HG03521 (cell line): Measurements from ENCODE around the gene SPNS3.

Source experiments
- ATAC-seq: cut with Tn5 transposase; IDR thresholded peaks from one replicate; pipeline ENCODE4 v1.9.1; 2021; ENCODE audit warnings: mild to moderate bottlenecking, moderate library complexity; ENCODE audit not compliant: unreplicated experiment

SPNS3 gene

DNA sequence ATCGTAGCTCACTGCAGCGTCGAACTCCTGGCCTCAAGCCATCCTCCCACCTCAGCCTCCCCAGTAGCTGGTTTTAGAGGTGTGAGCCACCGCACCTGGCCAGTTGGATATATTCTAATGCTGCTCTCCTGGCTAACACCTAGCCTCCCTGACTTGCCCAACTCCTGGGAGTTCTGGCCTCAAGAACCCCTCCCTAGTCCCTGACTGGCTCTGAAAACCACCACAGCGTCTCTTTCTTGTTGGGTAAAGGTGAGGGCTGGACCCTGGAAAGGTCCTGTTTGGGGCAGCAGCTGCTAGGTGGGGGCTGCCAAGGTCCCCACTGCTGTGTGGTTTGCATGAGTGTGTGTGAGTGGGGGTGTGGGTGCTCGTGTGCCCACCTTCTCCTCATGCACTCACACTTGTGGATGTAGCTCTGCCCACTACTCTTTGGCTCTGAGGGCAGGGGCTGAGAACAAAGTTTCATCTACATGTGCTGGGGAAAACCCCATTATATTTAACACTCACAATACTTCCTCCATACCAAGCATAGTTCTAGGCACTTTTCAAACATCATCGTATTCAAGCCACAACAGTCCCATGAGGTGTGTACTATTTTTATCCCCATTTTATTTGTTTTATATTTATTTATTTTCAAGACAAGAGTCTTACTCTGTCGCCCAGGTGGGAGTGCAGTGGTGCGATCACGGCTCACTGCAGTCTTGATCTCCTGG lies 7.1 kb upstream of the SPNS3 start:
- ATAC-seq: no peak

DNA sequence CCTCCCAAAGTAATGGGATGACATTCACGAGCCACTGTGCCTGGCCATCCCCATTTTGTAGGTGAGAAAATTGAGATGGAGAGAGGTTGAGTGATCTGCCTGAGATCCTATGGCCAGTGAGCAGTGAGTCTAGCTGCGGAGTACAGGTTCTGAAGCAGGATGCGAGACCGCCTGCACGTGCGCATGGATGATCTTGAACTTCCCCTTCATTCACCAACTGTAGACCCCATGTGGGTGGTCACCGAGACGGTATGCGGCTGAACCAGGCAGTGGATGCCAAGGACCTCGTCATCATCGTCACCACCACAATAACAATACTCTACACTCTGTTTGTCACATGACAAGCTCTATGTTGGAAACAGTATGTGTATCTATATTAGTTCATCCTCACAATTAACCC lies 6.2 kb upstream of the SPNS3 start:
- ATAC-seq: no peak

DNA sequence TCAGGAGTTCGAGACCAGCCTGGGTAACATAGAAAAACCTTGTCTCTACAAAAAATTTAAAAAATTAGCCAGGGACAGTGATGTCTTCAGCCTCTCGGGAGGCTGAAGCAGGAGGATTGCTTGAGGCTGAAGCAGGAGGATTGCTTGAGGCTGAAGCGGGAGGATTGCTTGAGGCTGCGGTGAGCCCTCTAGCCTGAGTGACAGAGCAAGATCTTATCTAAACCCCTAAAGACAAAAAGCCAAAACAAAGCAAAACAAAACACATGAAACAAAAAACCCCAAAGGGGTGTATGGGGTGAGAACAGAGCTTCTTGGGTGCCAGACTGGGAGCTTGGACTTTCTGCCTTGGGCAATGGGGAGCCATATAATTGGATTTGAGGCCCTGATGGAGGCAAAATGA lies 2.6 kb downstream of the SPNS3 start:
- no peak for ATAC-seq

GRCh38 chr17:4436846-4437245 lies 3.1 kb downstream of the SPNS3 start:
- ATAC-seq: no peak

- no peak for ATAC-seq
Observed at GRCh38 chr17:4438162-4438944, 4.6 kb downstream of the SPNS3 start.

GRCh38 chr17:4440021-4440420 lies 6.3 kb downstream of the SPNS3 start:
- ATAC-seq: no peak

DNA sequence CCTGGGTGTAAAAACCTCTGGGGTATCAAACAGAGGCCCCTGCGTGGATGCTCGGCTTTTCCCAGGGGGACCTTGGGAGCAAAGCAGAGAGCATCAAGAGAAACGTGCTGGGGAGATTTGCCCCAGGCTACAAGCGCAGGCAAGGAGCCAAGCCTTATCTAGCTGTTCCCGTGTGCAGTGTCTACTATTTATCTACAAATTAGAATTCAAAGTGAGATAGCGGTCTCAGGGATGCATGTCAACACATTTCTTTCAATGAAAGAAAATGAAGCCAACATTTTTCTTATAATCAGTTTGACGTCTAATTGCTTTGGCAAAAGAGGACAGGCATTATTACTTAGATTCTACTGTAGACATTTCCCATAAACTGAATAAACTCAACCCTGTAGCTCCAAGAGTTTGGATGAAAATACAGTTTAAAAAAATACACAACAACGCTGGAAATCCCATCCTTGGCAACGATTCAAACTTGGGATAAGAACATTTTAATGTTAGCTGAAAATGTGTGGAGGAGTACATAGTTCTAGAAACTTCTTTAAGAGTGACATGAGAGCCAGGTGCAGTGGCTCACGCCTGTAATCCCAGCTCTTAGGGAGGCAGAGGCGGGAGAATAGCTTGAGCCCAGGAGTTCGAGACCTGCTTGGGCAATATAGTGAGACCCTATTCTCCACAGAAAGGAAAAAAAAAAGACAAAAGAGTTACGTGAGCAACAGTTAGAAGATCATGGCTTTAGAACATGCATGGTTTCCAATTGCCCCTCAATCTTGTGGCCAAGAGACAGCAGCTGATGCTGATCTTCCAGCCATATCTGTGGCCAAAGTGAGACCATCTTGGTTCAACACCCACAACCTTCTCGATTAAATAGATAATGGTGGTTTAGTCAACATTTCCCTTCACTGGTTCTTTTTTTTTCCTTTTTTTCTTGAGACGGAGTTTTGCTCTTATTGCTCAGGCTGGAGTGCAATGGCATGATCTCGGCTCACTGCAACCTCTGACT lies 7.2 kb downstream of the SPNS3 start:
- ATAC-seq: no peak

DNA sequence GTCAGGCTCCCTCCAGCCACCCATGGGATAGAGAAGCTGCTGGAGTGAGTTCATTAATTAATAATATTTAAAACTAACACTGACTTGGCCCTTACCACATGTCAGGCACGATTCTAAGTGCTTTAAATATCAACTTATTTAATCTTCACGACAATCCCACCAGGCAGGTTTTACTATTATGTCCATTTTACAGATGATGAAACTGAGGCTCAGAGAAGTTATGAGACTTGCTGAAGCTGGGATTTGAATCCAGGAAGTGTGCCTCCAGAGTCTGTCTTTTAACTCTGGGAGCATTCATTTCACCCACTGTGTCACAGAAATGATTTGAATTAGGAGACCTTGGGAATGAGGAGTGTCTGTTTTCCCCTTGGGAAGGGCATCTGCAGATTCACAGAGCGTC lies 8.8 kb downstream of the SPNS3 start:
- ATAC-seq: no peak

DNA sequence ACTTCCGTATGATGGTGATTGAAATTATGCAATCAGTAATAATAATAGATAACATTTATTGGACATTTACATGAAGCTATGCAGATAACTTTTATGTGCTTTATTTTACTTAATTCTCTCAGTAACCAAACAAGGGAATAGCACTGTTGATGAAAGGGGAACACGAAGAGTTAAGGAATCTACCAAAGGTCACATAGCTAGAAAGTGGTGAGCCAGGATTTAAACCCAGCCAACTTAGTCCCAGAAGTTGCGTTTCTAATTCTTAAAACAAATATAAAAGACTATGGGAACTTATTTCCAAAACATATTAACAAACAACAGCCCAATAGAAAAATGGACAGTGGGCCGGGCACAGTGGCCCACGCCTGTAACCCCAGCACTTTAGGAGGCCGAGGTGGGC lies 9.7 kb downstream of the SPNS3 start:
- no peak for ATAC-seq

DNA sequence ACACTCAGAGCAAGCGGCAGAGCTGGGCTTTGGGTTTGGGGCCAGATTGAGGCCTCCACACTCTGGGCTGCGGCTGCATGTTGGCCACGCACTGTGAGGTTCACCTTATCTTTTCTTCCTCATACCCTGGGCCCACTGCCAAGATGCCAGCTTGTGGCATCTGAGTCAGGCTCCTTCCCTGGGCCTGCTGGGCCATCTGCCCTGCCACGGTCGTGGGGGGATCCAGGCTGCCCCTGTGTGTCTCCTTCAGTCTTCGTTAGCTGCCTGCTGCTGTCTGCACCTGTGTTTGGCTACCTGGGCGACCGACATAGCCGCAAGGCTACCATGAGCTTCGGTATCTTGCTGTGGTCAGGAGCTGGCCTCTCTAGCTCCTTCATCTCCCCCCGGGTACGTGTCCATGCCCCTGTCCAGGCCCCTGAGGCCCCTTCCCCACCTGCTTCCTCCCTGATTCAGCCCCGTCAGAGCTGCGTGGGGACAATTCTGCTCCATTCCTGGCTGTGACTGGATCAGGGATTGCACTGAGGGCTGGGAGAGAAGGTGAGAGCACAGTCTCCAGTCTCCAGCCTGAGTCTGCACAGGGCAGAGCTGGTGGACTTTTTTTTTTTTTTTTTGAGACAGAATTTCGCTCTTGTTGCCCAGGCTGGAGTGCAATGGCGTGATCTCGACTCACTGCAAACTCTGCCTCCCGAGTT lies 11.2 kb downstream of the SPNS3 start:
- ATAC-seq: no peak

DNA sequence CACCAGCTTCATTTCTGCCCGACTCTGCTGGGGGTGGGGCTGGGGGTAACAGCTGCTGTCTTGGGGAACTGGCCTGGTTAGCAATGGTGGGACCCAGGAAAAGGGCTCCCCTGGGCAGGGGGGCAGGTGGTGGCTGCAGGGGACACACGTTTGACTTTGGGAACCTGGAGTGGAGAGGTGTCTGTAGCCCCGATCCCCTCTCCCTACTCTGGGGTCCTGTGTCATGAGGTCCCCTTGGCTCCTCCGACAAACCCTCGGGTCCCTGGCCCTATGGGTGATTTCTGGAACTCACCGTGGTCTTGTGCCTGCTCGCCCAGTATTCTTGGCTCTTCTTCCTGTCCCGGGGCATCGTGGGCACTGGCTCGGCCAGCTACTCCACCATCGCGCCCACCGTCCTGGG lies 12.0 kb downstream of the SPNS3 start:
- ATAC-seq: no peak

GRCh38 chr17:4446326-4447071 lies 12.8 kb downstream of the SPNS3 start:
- no peak for ATAC-seq

GRCh38 chr17:4448197-4448980 lies 14.6 kb downstream of the SPNS3 start:
- ATAC-seq: no peak

DNA sequence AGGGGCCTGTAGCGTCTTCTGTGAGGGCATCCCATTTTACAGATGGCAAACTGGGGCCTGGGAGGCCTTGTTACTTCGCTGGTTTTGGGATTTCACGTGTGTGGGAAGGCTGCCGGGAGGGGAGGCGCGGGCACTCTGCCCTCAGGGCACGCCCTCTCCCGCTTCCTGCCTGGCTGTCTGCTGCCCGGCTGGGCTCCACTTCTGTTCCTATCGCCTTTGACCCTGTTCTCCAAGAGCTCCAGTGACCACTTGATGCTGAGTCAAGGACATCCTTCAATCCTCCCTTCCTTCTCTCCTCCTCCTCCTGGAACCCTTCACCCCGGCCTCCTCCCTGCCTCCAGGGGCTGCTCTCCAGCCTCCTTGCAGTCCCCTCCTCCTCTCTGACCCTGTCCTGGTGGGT lies 16.0 kb downstream of the SPNS3 start:
- no peak for ATAC-seq

- no peak for ATAC-seq
Observed at GRCh38 chr17:4450710-4451316, 17.1 kb downstream of the SPNS3 start.

DNA sequence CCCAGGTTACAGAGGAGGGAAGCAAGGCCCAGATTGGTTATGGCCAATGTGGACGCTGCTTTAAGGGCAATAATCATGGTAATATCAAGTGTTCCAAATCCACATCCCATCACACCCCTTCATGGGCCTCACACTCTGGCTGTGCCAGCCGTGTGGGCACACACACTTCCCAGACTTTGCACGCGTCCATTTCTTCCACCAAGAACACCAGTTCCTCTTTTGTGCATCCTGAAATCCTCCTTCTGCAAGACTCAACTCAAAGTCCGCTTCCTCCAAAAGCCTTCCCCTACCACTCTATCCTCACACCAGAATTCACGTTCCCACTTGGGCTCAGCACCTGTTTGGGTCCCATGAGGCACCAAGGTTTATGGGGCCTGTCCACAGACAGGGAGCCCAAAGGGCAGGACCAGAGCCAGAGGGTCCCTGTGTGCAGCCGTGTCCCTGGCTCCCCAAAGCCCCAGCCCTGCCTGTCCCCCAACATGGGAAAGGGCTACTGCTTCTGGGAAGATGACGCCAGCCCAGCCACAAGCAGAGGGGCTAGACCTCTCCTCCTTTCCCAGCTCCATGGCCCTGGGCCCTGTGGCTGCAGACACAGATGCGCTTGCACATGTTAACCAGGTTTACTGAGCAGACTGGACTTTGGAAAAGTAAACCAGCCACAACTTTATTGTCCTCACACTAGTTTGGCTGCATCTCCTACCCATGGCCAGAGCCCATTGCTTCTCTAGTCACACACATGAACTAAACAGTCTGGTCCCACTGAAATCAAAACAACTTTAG lies 20.3 kb downstream of the SPNS3 start:
- no peak for ATAC-seq

DNA sequence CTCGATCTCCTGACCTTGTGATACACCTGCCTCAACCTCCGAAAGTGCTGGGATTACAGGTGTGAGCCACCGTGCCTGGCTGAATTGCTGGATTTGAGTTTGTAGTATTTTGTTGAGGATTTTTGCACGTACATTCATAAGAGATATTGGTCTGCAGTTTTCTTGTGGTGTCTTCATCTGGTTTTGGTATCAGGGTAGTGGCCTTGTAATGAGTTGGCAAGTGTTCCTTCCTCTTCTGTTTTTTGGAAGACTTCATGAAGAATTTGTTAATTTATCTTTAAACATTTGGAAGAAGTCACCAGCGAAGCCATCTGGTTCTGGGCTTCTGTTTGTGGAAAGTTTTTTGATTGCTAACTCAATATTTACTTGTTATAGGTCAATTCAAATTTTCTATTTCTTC lies 26.9 kb downstream of the SPNS3 start:
- ATAC-seq: no peak

DNA sequence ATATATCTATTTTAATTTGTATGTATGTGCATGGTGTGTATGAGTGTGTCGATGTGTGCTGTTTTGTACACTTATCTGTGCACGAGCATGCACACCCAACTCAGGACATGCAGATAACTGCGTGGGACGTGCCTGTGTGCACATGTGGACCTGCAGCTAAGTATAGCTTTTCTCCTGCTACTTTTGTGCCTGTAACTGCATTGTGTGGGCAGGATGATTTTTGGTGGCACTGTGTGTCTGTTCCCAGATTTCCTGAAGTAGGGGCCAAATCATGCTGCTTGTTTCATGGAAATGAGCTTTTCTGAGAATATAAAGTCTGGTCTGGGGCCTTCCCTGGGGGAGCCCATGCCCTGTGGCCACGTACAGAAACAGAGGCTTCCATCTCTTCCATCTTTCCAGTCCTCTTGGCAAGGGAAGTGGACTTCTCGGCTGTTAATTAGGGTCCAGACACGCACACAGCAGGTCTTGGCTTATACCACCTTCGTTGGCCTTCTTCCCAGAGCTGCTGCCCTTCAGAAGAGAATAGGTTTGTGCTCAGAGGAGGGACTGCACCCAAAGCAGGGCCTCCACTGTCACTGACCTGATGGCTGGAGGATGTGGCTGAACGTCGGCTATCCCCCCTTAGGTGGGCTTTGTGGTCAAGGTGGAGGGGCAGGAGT lies 30.2 kb downstream of the SPNS3 start:
- ATAC-seq: no peak
